HG03460 (cell line): ENCODE measurements around the gene OSBPL9.
"Not testable (repeated sequence)": the region's sequence is repeated elsewhere in the genome, so short reads cannot be mapped to it uniquely, and the experiment has no call there.

Source experiments
- ATAC-seq: cut with Tn5 transposase; IDR thresholded peaks from one replicate; pipeline ENCODE4 v1.9.1; 2021; ENCODE audit not compliant: unreplicated experiment

Gene OSBPL9

GRCh38 chr1:51605961-51606723 is 10.8 kb upstream of the OSBPL9 start:
- no peak for ATAC-seq

GRCh38 chr1:51607681-51608095 is 9.2 kb upstream of the OSBPL9 start:
- ATAC-seq, result no peak

GRCh38 chr1:51610104-51610503 is 6.8 kb upstream of the OSBPL9 start:
- ATAC-seq, result not testable (repeated sequence)

DNA sequence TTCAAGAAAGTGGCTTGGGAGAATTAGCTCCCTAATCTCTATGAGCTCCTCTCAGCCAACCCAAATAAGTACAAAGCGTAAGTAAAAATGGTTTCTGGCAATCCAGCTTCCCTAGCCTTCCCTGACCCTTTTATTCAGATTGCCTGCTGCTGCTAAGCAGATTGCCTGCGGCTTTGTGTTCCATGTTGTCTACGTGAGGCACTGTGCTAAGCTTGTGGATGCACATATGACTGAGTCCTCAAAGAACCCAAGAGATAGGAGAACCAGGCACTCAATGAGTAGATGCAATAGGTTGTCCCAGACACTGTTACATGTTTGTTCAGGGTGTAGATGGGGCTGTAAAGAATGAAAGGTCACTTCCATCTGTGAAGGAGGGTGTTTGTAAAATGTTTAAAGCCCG is 6.3 kb upstream of the OSBPL9 start:
- ATAC-seq, result no peak

- ATAC-seq, result no peak
These were observed 4.4 kb upstream of the OSBPL9 start for GRCh38 chr1:51612447-51612961.

DNA sequence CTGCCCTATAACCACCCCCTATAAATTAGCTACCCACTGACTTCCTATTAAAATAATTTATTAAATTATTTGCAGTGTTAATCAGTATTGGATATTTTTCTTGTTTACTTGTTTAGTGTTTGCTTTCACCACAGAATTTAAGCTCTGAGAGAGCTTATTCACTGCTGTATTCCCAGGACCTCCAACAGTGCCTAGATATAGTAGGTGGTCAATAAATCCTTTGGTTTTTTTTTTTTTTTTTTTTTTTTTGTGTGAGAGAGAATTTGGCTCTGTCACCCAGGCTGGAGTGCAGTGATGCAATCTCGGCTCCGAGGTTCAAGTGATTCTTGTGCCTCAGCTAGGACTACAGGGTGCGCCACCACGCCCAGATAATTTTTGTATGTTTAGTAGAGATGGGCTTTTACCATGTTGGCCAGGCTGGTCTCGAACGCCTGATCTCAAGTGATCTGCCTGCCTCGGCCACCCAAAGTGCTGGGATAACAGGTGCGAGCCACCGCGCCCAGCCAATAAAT is 1.1 kb upstream of the OSBPL9 start:
- ATAC-seq, result no peak

- ATAC-seq, result no peak
These were observed 402 bp upstream of the OSBPL9 start for GRCh38 chr1:51616490-51616889.

GRCh38 chr1:51618715-51619114 is 1.8 kb downstream of the OSBPL9 start:
- ATAC-seq, result no peak

DNA sequence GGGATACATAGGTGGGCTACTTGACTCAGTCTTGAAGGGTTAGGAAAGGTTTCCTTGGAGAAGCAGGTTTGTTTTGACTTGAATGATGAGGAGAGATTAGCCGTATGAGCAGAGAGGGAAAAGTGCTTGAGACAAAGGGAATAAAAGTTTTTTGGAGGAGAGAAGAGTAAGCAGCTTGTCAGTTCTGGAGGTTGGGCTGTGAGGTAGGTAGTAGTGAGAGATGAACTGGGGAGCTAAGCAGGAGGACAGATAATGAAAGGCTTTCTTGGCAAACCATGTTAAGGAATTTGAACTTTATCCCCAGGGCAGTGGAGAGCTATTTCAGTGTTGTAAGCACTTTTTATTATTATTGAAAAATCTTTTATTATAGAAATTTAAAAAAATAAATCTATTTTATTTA is 3.6 kb downstream of the OSBPL9 start:
- ATAC-seq, result no peak

DNA sequence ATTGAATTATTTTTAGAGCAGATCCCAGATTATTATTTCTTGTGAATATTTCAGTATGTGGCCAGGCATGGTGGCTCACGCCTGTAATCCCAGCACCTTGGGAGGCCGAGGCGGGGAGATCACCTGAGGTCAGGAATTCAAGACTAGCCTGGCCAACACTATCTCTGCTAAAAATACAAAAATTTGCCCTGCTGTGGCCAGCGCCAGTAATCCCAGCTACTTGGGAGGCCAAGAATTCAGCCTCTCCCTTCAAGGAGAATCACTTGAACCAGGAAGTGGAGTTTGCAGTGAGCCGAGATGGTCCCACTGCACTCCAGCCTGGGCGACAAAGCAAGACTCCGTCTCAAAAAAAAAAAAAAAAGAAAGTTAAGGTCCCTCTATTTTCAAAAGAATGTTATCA is 4.3 kb downstream of the OSBPL9 start:
- ATAC-seq, result no peak

DNA sequence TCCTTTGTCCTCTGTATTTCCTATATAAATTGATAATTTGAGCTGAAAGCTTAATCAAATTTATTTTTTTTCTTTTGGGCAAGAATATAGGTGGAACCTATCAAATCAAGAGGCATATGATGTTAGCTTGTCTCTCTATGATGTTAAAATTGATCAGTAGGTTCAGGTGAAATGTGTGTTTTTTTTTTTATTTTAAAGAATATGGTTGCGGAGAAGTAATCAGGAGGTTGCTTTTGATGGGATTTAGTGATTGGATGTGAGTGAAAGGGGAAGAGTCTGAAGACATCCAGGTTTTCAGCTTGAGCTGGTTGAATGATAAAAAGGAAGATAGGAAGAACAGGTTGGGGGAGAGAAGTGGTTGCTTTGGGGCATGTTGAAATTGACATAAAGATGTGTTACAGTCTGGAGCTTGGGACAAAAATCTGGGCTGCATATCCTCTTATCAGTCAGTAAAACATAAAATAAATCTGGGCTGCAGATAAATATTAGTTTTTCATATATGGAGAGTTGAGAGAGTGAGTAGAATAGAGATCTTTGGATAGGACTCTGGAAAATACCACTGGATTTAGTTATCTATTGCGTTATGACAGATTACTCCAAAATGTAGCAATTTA is 5.1 kb downstream of the OSBPL9 start:
- no peak for ATAC-seq

- ATAC-seq, result no peak
These were observed 5.6 kb downstream of the OSBPL9 start for GRCh38 chr1:51622455-51622913.

DNA sequence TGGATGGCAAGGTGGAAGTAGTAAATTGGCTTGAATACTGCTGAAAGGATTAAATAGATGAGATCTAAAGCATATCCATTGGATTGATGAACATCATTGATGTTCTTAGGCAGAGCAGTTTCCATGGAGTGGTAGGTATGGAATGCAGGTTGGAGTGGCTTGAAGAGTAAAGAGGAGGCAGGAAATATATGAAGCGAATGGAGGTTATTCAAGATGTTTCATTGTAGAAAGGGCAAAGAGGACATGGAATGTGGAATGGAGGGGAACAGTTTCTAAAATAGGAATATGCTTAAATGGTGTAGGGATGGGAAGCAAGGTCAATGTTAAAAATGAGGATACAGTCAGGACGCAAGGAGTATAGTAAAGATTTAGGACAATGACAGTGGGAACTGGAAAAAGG is 6.1 kb downstream of the OSBPL9 start:
- no peak for ATAC-seq

GRCh38 chr1:51623450-51623849 is 6.6 kb downstream of the OSBPL9 start:
- no peak for ATAC-seq

DNA sequence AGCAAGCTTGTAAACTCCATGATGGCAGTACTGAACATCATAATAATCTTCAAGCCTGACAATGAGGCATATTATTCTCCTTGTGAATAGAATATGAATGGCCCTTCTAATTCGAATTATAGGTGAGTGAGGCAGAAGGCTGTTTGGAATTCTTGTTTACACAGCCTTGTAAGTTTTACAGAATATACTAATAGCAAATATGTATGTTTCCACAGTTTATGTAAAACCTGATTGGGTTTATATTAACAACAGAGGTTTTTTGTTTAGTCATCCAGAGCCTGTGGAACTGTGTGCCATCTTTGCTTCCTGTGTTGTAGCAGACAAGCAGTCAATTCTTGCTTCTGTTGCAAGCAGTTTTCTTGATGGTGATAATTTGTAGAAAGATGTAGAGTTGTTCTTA is 8.0 kb downstream of the OSBPL9 start:
- no peak for ATAC-seq

GRCh38 chr1:51627672-51628071 is 10.8 kb downstream of the OSBPL9 start:
- ATAC-seq, result no peak

GRCh38 chr1:51628715-51629590 is 12.1 kb downstream of the OSBPL9 start:
- ATAC-seq, result no peak

DNA sequence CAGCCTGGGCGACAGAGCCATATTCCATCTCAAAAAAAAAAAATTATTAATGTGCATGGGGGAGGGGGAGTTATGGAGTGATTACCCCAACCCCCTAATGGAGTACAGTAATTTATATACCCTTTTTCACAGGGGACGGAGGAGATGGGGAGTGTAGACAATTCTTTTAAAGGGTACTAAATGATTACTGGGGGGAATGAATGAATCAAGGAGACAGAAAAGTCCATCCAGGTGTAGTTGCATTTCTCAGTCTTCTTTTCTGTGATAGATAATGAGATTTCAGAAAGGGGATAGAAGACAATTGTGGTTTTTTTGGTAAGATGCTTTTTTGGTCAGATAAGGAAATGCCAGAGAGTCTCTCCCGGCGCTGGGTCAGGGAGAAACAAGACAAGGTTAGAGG is 13.0 kb downstream of the OSBPL9 start:
- no peak for ATAC-seq

DNA sequence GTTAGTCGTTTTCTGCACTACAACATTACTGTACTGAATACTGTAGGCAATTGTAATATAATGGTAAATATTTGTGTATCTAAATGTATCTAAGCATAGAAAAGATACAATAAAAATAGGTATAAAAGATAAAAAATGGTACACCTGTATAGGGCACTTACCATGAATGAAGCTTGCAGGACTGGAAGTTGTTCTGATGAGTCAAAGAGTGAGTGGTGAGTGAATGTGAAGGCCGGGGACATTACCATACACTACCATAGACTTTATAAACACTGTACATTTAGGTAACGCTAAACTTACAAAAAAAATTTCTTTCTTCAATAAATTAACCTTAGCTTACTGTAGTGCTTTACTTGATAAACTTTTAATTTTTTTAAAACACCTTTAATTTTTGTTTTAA is 13.5 kb downstream of the OSBPL9 start:
- ATAC-seq, result no peak

GRCh38 chr1:51630922-51631321 is 14.0 kb downstream of the OSBPL9 start:
- no peak for ATAC-seq

DNA sequence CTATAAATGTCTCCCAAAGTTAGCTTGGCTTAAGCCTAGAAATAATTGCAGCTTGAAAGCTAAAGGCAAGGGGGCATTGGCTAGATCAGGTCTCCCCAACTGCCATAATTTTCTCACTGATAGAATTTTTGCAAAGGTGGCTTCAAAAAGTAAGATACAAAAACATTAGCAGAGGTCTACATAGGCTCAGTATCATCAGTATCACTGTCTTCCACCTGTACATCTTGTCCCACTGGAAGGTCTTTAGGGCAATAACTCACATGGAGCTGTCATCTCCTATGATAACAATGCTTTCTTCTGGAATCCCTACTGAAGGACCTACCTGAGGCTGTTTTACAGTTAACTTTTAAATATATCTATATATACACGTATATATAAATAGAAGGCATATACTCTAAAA is 14.9 kb downstream of the OSBPL9 start:
- ATAC-seq, result no peak
